ENCODE data around the gene BRDT.

The BRDT gene

DNA sequence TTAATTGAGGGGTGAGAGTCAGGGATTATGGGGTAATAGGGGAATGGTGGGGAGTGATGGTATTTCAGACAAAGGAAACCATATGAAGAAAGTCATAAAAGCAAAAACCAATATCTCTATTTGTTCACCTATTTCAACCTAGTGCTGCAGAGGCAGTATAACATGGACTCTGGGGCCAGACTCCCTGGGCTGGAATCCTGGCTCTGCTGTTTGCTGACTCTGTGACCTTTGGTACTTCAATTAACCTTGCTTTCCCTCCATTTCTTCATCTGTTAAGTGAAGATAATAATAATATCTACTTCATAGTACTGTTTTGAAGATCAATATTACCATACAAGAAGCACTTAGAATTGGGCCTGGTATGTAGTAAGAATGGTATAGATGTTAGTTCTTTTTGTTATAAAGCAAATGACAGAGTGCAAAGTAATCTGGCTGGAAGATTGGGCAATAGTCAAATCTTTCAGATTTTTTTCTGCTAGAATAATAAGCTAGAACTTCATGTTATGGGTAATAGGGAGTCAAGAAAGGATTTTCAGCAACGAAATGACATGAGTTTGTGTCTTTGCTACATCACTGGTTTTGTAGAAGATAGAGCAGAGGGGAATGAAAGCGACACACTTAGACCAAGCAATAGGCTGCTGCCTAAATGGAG lies 89.6 kb downstream of the BRDT start:
- TF ChIP-seq, protein P1, sequence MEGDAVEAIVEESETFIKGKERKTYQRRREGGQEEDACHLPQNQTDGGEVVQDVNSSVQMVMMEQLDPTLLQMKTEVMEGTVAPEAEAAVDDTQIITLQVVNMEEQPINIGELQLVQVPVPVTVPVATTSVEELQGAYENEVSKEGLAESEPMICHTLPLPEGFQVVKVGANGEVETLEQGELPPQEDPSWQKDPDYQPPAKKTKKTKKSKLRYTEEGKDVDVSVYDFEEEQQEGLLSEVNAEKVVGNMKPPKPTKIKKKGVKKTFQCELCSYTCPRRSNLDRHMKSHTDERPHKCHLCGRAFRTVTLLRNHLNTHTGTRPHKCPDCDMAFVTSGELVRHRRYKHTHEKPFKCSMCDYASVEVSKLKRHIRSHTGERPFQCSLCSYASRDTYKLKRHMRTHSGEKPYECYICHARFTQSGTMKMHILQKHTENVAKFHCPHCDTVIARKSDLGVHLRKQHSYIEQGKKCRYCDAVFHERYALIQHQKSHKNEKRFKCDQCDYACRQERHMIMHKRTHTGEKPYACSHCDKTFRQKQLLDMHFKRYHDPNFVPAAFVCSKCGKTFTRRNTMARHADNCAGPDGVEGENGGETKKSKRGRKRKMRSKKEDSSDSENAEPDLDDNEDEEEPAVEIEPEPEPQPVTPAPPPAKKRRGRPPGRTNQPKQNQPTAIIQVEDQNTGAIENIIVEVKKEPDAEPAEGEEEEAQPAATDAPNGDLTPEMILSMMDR (IDR thresholded peaks at IDR 0.05; ENCODE audit: extremely low read depth, missing control alignments): no peak
- no peak for DNase-seq (ENCODE audit: low spot score)

DNA sequence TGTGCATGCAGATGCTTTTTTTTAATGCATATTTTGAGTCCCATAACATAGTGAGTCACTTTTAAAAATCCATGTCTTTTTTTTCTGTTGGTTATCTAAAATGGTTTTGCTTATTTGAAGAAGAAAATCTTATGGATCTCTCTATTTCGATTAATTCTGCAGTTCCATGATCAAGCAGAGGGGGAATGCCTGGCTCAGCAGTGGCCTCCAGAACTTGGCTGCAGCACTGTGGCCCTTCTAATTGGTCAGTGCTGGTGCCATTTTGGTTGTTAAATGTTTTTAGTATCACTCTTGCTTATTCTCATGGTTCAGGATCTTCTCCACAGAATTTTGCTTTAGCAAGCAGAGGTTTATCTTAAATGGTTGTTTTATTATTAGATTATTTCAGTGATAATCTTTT lies 91.8 kb downstream of the BRDT start:
- no peak for DNase-seq (ENCODE audit: low spot score)
- TF ChIP-seq, protein P1 (IDR thresholded peaks at IDR 0.05; ENCODE audit: extremely low read depth, missing control alignments): no peak

DNA sequence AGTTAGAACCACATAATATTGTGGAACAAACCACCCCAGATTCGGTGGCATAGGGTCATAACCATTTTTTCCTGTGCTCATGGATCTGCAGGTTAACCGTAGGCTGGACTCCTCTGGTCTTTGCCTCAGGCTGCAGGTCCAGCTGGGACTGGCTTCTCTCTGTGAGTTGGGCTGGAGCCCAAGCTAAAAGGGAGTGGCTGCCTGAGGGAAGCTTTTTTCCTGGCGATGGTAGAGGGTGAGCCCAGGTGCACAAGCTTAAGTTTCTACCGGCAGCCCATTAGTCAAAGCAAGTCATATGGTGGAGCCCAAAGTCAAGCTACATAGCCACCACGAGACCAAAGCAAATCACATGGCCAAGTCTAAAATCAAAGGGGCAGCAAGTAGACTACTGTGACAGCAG lies 94.4 kb downstream of the BRDT start:
- TF ChIP-seq, protein P1 (IDR thresholded peaks at IDR 0.05; ENCODE audit: extremely low read depth, missing control alignments): no peak
- DNase-seq (ENCODE audit: low spot score): no peak

DNA sequence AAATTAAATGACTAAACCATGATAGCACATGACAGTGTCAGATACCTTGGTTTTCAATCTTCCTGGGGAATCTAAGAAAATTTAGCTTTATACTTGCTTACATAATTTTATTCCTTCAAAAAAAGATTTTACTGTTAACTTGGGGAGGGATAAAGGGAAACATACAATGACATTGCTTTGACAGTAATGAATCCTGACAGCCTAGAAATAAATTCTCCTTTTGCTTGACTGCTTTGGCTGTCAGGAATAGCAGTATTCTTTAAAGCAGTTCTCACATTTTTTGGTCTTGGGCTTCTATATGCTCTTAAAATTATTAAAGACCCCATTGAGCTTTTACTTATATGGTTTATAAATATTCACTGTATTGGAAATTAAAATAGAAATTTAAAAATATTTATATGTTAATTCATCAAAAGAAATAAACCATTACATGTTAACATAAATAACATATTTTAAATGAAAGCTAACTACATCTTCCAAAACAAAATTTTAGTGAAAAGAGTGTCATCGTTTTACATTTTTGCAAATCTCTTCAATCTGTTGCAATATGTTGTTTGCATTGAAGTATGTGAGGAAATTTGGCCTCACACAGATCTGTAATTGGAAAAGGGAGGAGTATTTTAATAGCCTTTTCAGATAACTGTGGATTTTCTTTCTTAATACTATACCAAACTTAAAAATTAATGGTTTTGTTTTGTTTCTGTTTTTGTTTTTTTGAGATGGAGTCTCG lies 96.7 kb downstream of the BRDT start:
- TF ChIP-seq, protein P1 (IDR thresholded peaks at IDR 0.05; ENCODE audit: extremely low read depth, missing control alignments): no peak
- DNase-seq (ENCODE audit: low spot score): no peak

DNA sequence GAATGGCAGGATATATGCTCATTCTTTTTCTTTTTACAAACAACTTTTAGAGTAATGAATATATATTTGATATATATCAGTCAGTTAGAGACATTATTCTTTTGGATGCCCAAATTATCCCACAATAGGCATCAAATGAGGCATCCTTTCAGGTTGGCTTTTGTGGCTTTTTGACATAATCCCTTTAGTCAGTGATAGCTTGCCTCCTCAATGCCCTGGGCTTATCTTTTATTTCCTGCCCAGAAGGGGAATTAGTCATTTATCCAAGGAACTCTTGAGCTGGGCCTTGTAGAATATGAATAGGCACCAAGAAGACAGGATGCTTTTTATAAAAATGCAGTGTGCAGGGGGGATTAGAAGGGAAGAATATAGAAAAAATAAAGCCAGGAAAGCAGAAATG lies 102.7 kb downstream of the BRDT start:
- DNase-seq (ENCODE audit: low spot score): no peak
- TF ChIP-seq, protein P1 (IDR thresholded peaks at IDR 0.05; ENCODE audit: extremely low read depth, missing control alignments): no peak

All from GM20000 (cell line).